GM19099 (cell line): Measurements from ENCODE around the gene ERBB4.

ENCODE experiments used
- POLR2A ChIP-seq: IDR thresholded peaks from 3 replicates; pipeline ENCODE4 v1.6.1; 2011; ENCODE audit warnings: low read depth; ENCODE audit not compliant: insufficient read length; ENCODE audit errors: extremely low read depth

Gene ERBB4

GRCh38 chr2:211591426-211591825 lies 947.2 kb downstream of the ERBB4 start:
- TF ChIP-seq POLR2A: no peak

GRCh38 chr2:211568439-211568838 lies 970.2 kb downstream of the ERBB4 start:
- no peak for TF ChIP-seq POLR2A

GRCh38 chr2:211564441-211564840 lies 974.2 kb downstream of the ERBB4 start:
- no peak for TF ChIP-seq POLR2A

DNA sequence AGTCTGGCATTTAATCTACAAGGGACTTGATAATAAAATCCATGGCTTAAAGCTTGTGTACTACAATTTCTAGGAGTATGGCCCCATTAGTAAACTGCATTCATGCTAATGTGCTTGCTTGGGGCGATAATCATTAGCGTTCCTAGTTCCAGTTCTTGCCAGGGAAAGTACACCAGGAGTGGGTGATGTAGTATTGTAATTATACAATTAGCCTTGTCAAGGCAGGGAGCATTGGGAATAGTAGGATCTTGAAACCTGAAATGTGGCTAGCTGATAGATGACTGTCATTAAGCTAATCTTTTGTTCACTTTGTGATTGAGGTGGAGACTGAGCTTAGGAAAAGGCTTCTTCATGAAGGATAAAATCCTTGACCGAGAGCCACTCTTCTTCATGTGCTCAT lies 993.0 kb downstream of the ERBB4 start:
- TF ChIP-seq POLR2A: no peak

GRCh38 chr2:211534632-211535031 lies 1004.0 kb downstream of the ERBB4 start:
- TF ChIP-seq POLR2A: no peak

GRCh38 chr2:211516537-211516936 lies 1022.1 kb downstream of the ERBB4 start:
- TF ChIP-seq POLR2A: no peak

GRCh38 chr2:211514049-211514448 lies 1024.6 kb downstream of the ERBB4 start:
- no peak for TF ChIP-seq POLR2A

GRCh38 chr2:211513446-211513845 lies 1025.2 kb downstream of the ERBB4 start:
- no peak for TF ChIP-seq POLR2A

GRCh38 chr2:211512806-211513205 lies 1025.8 kb downstream of the ERBB4 start:
- TF ChIP-seq POLR2A: no peak

DNA sequence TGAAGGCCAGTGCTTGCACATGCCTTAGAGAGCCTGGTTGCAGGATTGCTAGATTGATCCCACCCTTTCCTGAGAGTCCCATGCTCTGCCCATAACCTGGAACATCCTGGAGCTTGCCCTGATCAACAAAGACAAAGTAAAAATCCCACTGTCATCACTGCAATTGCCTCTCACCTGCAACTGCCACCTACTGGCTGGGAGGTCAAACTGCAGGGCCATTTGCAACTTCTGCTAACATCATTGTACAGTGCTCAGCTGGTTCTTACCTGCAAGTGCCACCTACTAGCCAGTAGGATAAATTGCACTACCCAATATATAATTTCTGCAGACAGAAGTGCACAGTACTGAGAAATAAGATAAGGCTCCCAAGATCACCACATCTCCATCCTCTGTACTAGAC lies 1034.7 kb downstream of the ERBB4 start:
- no peak for TF ChIP-seq POLR2A

DNA sequence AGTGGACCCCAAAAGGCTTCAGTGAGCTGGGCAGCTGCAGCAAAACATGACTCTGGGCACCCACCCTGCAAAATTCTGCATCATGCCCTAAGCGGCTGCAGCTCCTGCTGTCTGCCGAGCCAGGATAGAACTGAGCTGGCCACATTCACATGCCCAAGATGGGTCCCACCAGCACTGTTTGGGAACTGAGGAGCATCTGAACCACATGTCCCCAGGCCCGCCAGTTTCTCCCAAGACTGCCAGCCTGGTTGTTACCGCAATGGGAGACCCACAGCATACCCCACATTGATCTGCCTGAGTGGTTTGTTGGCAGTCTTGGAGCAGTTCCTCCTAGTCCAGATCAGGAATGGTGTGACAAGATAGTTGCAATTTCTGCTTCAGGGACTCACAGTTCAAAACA lies 1035.4 kb downstream of the ERBB4 start:
- no peak for TF ChIP-seq POLR2A

DNA sequence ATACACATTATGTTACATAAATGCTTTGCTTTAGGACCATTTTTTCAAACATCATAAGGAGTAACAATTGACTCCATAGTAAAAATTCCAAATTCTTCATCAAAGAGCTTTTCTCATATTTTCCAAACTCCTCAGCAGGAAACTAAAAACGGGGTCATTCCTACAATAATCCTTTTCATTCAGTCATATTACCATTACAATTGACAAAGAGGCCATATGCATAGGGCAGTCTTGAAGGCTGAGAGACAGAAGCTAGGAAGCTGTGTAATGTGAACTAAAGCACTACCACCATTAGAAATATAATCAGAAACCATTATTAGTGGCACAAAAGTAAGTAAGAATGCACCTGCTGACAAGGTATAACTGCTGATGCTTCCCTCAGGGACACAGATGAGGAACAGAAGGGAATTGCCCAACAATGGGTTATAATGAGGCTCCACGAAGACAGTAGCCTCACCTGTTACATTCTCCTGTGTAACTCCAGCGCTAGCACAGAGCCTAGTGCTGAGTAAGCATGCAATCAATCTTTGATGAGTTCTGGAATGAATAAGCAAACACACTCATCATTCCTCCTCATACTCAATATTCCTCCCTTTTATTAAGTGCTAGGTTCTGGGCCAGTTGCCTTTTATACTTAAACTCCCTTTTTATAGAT lies 1039.9 kb downstream of the ERBB4 start:
- no peak for TF ChIP-seq POLR2A

DNA sequence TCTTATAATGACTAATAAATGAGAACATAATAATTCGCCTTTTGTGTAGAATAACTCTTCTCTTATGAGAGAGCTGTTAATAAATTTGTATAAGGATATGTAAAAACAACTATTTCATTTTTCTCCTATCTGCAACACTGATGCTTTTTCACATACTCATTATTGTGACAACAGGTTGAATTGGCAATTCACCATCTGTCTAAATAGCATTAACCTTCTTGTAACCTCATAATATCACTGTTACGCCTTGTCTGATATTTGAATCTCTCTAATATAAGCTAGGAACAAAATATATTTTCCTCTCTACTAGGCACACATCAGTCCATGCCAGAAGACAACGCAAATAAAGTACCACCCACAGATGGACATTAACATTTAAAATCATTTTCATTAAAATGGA lies 1043.3 kb downstream of the ERBB4 start:
- no peak for TF ChIP-seq POLR2A

DNA sequence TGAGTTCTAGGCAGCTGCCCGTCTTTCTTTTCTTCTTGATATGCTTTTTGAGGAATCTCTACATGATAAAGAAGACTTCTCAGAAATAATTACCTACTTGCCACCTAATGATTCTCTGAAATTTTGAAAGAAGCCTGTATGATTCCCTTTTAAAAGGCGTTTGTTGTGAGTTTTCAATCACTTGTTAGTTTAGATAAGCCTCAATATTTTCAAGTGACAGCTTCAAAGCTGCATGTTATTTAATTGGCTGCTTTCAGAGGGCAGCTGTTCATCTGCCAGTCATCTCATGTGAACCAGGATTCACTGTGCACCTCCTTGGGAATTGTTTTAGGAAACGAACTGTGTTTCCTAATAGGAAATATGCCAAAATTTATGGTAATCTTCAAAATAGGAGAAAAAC lies 1044.1 kb downstream of the ERBB4 start:
- TF ChIP-seq POLR2A: no peak

DNA sequence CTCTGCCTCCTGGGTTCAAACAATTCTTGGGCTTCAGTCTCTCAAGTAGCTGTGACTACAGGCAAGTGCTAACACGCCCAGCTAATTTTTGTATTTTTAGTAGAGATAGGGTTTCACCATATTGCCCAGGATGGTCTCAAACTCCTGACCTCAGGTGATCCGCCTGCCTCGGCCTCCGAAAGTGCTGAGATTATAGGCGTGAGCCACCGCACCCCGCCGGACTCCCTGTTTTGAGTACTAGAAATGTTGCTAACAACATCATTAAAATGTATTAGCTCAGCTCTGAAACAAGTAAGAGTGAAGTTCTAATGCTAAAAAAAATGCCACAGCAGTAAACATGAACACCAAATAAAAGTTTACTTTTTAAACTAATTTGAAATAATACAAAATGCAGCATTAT lies 1044.5 kb downstream of the ERBB4 start:
- no peak for TF ChIP-seq POLR2A

DNA sequence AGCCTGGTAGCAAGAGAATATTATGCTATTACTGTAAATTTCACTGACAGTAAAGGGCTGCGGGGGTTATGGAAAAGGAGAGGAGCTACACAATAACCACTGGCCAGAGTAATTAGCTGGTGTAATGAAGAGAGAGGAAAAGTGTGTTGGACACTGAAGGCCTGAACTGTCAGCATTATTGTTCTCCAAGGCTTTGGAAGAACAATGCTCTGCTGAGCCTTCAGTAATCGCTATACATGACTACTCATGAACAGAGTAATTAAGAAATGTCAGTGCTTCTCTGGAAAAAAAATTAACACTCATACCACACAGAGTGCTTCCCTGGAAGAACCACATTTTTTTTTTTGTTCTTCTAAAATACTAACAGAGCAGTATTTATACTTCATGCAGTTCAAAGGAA lies 1050.9 kb downstream of the ERBB4 start:
- no peak for TF ChIP-seq POLR2A

- no peak for TF ChIP-seq POLR2A
Observed at GRCh38 chr2:211479536-211480150, 1059.0 kb downstream of the ERBB4 start.
